Epithelial cell of proximal tubule (primary cell): ENCODE data around the gene CPS1. TPM values are rescaled to one million over a fixed set of nuclear protein-coding genes. Genes with fewer than 3 reads are reported as not detected.
A peak's percentile ranks its signal among the peaks of the same experiment; 100 is the strongest.

ENCODE experiments used
- DNase-seq: peaks from one replicate; pipeline ENCODE4 v3.0.0-alpha.2; 2011; ENCODE audit warnings: low read depth
- H3K4me3 ChIP-seq: 2 replicates; pipeline ENCODE4 v1.5.1; 2011; ENCODE audit warnings: low read depth, mild to moderate bottlenecking, low read length
- CTCF ChIP-seq: conservative IDR thresholded peaks from 2 replicates; pipeline ENCODE4 v1.5.1; 2012; ENCODE audit warnings: low read depth, mild to moderate bottlenecking, low read length
- total RNA-seq: library from RNA; depleted of rRNA; stranded (reverse); fragments of >200 nt; gene quantifications from 2 replicates; pipeline ENCODE4 v1.2.3, GENCODE V29; 2015

Gene CPS1
- total RNA-seq, 1 donor from 2014 or later, result 2.8 TPM

GRCh38 chr2:210539035-210539434 is 17.4 kb upstream of the CPS1 start:
- no peak for DNase-seq
- no peak for TF ChIP-seq CTCF

GRCh38 chr2:210539578-210540416 is 16.6 kb upstream of the CPS1 start:
- DNase-seq, result no peak
- H3K4me3 ChIP-seq, result peak overlapping the region; percentile 40
- no peak for TF ChIP-seq CTCF

More at GRCh38 chr2:210539035-210539434, 17.4 kb upstream of the CPS1 start:
- H3K4me3 ChIP-seq, result no peak overlapping the region

GRCh38 chr2:210540471-210540870 is 15.9 kb upstream of the CPS1 start:
- H3K4me3 ChIP-seq, result no peak overlapping the region
- TF ChIP-seq CTCF, result no peak
- no peak for DNase-seq

- no peak for DNase-seq
- TF ChIP-seq CTCF, result no peak
- no peak overlapping the region for H3K4me3 ChIP-seq
Measured at GRCh38 chr2:210540900-210541289, 15.5 kb upstream of the CPS1 start.

GRCh38 chr2:210541290-210541902 is 15.0 kb upstream of the CPS1 start:
- H3K4me3 ChIP-seq, result no peak overlapping the region
- DNase-seq, result no peak
- TF ChIP-seq CTCF, result no peak

- no peak for DNase-seq
- no peak overlapping the region for H3K4me3 ChIP-seq
- no peak for TF ChIP-seq CTCF
Measured at GRCh38 chr2:210544007-210544590, 12.3 kb upstream of the CPS1 start.
